ENCODE measurements around the gene MAPKAPK3. TPM values are rescaled to one million over a fixed set of nuclear protein-coding genes. Genes with fewer than 3 reads are reported as not detected.

The MAPKAPK3 gene
- total and polyA plus RNA-seq, 2 of the 4 experiments (the other 2 are of a cell fraction) = 38.3 to 57.2 TPM

GRCh38 chr3:50622881-50623280 lies 5.9 kb downstream of the MAPKAPK3 start:
- Histone ChIP-seq H2BK120ac (ENCODE audit: low read depth, low read length) (no peak overlapping the region), H3K23ac (ENCODE audit: low read depth, low read length) (no peak overlapping the region), H4K8ac (ENCODE audit: low read depth in 2 of 2, low read length in 2 of 2) (no peak overlapping the region), H2AFZ (replicated peaks; ENCODE audit: low read length, poor library complexity) (no peak overlapping the region), H3K9me1 (ENCODE audit: insufficient read depth, low read length) (peaks cover 21% of the 10 kb centered on the region), H4K5ac (ENCODE audit: low read depth, low read length) (no peak overlapping the region), H3K4me1 (ENCODE audit: control insufficient read depth, insufficient read depth, low read length) (peaks cover 8% of the 10 kb centered on the region), H3K36me3 (ENCODE audit: control insufficient read depth, insufficient read depth, low read length) (no peaks in the 10 kb centered on the region), H3K79me1 (ENCODE audit: low read depth in 1 of 2, low read length in 2 of 2) (peaks cover 1 to 15% of the 10 kb centered on the region in 2 experiments; a peak in 3 of 4 replicates), H3K14ac (replicated peaks; ENCODE audit: low read depth, low read length) (no peak overlapping the region), H3K27ac (ENCODE audit: insufficient read depth, low read length) (no peak overlapping the region), H4K20me1 (ENCODE audit: insufficient read depth, low read length) (peaks cover 6% of the 10 kb centered on the region), H3K18ac (ENCODE audit: low read depth, low read length) (no peak overlapping the region), H2BK5ac (ENCODE audit: low read depth, low read length, poor library complexity, severe bottlenecking) (no peak overlapping the region), H3K4me3 (ENCODE audit: insufficient read depth, low read depth, low read length) (no peak overlapping the region), H2AK9ac (replicated peaks; ENCODE audit: low read depth, low read length, poor library complexity) (peak overlapping the region; percentile 40), H2BK20ac (ENCODE audit: low read depth, low read length) (no peak overlapping the region), H3K4me2 (ENCODE audit: low read depth, low read length) (no peak overlapping the region), H2AK5ac (ENCODE audit: low read depth, low read length) (no peak overlapping the region), H3K9ac (ENCODE audit: low read depth, low read length) (no peak overlapping the region), H3K4ac (ENCODE audit: low read depth, low read length) (no peak overlapping the region), H3K56ac (ENCODE audit: extremely low read depth, insufficient read depth, low read length) (no peak overlapping the region), H4K91ac (ENCODE audit: insufficient read depth, low read depth, low read length) (no peak overlapping the region), H3K27me3 (ENCODE audit: control insufficient read depth, insufficient read depth, low read length) (no peaks in the 10 kb centered on the region), H2BK15ac (ENCODE audit: low read depth, low read length) (no peak overlapping the region), H3K9me3 (ENCODE audit: control insufficient read depth, insufficient read depth, low read length) (no peaks in the 10 kb centered on the region)
- intact Hi-C loops (cut with micrococcal nuclease) = no loop called here
- POLR2A ChIA-PET (ENCODE audit: unreplicated experiment) = no interaction called here
- ATAC-seq (ENCODE audit: low read depth) (no peak), DNase-seq (no peak)
- no peak for TF ChIP-seq FOS (IDR thresholded peaks at IDR 0.05; ENCODE audit: low read depth, low read length)
- no peak for TF ChIP-seq SMC3 (IDR thresholded peaks at IDR 0.05; ENCODE audit: low read depth, low read length)
- TF ChIP-seq NFE2L2 (IDR thresholded peaks at IDR 0.05; ENCODE audit: low read depth, low read length) = no peak
- TF ChIP-seq BHLHE40 (IDR thresholded peaks at IDR 0.05; ENCODE audit: low read depth, low read length) = no peak
- no peak for TF ChIP-seq RCOR1 (IDR thresholded peaks at IDR 0.05; ENCODE audit: insufficient replicate concordance, low read length)
- TF ChIP-seq CTCF (conservative IDR thresholded peaks at IDR 0.05; ENCODE audit: low read depth, low read length) = no peak
- TF ChIP-seq MAZ (IDR thresholded peaks at IDR 0.05; ENCODE audit: borderline replicate concordance, low read depth, low read length) = no peak
- TF ChIP-seq USF2 (IDR thresholded peaks at IDR 0.05; ENCODE audit: low read depth, low read length) = no peak
- no peak for TF ChIP-seq CHD1 (IDR thresholded peaks at IDR 0.05; ENCODE audit: low read depth, low read length)
- no peak for TF ChIP-seq RFX5 (IDR thresholded peaks at IDR 0.05; ENCODE audit: low read depth, low read length)
- TF ChIP-seq RAD21 (IDR thresholded peaks at IDR 0.05; ENCODE audit: low read length) = no peak
- TF ChIP-seq MAFK (IDR thresholded peaks at IDR 0.05; ENCODE audit: low read depth, low read length) = no peak
- no peak for TF ChIP-seq CEBPB (IDR thresholded peaks at IDR 0.05; ENCODE audit: low read depth, low read length)
- TF ChIP-seq ELK1 (IDR thresholded peaks at IDR 0.05; ENCODE audit: borderline replicate concordance, low read depth, low read length) = no peak
- no peak for TF ChIP-seq POLR2A (IDR thresholded peaks at IDR 0.05; ENCODE audit: low read depth, low read length)
- no peak for TF ChIP-seq MXI1 (IDR thresholded peaks at IDR 0.05; ENCODE audit: borderline replicate concordance, low read depth, low read length)
- dilution Hi-C loops (cut with HindIII; ENCODE audit: low sequenced_read_pairs, unreplicated experiment) = no loop called here
- in situ Hi-C loops (cut with MboI; ENCODE audit: low sequenced_read_pairs) = loop anchor here (25.0 kb wide), 1 partner anchor 1064 kb away; no protein-coding TSS in a partner anchor
- no CpG with 5 or more reads among the region's 3 CpGs for WGBS, 2 experiments (ENCODE audit: extremely low coverage in 2 of 2, insufficient read length in 1 of 2)
- CTCF ChIA-PET = no interaction called here
- BruUV-seq (replicated peaks) = no TSS peak

All from IMR-90 (cell line).